Testis (tissue), 2 donors: ENCODE measurements around the gene ACP1.

Experiments used
- CTCF ChIP-seq, 3 experiments: fragments of 450-650 bp in 2 of 3; fragments of 200-600 bp in 1 of 3; sonication (generic) in 1 of 3; IDR thresholded peaks; one replicate each; pipeline ENCODE4 v1.5.1; 2016 to 2019; ENCODE audit warnings: antibody characterized with exemption in 3 of 3, mild to moderate bottlenecking in 2 of 3, moderate library complexity in 1 of 3
- POLR2A ChIP-seq: fragments of 450-650 bp; IDR thresholded peaks from one replicate; pipeline ENCODE4 v1.6.1; 2017; ENCODE audit warnings: antibody characterized with exemption, mild to moderate bottlenecking, moderate library complexity

- TF ChIP-seq CTCF (IDR thresholded peaks at IDR 0.05): no peak
- TF ChIP-seq POLR2A: no peak
Measured at GRCh38 chr2:317501-318424, 53.0 kb downstream of the ACP1 start.
